Stimulated activated CD8-positive, alpha-beta memory T cell treated with anti-CD3 and anti-CD28 coated beads, Interleukin-15, amount 100 ng/mL, for 4 hours (primary cell): ENCODE results near the gene MROH7.
"Not testable (repeated sequence)": the region's sequence is repeated elsewhere in the genome, so short reads cannot be mapped to it uniquely, and the experiment has no call there.

Source experiments
- DNase-seq, 2 donors: peaks; one replicate each; pipeline ENCODE4 v3.0.0-alpha.2; 2020; ENCODE audit warnings: low read depth in 2 of 2

Gene MROH7

DNA sequence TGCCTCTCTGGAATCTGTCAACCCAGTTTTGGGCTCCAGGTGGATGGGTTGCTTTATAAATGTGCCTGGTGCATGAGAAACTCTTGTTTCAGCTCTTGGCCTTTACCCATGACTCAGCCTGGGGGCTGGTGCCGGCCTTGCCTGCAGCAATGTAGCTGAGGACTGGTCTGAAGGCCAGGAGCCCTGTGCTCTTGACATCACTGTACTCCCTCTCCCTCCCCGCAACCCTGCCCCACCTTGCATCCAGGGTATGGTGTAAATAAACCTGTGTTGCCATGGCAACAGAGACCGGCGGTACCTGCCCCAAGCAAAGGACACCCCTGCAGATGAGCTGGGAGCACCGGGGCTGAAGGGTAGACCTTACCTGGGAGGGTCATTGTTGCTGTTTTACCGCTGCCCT is 31.5 kb upstream of the MROH7 start:
- DNase-seq, result no peak

DNA sequence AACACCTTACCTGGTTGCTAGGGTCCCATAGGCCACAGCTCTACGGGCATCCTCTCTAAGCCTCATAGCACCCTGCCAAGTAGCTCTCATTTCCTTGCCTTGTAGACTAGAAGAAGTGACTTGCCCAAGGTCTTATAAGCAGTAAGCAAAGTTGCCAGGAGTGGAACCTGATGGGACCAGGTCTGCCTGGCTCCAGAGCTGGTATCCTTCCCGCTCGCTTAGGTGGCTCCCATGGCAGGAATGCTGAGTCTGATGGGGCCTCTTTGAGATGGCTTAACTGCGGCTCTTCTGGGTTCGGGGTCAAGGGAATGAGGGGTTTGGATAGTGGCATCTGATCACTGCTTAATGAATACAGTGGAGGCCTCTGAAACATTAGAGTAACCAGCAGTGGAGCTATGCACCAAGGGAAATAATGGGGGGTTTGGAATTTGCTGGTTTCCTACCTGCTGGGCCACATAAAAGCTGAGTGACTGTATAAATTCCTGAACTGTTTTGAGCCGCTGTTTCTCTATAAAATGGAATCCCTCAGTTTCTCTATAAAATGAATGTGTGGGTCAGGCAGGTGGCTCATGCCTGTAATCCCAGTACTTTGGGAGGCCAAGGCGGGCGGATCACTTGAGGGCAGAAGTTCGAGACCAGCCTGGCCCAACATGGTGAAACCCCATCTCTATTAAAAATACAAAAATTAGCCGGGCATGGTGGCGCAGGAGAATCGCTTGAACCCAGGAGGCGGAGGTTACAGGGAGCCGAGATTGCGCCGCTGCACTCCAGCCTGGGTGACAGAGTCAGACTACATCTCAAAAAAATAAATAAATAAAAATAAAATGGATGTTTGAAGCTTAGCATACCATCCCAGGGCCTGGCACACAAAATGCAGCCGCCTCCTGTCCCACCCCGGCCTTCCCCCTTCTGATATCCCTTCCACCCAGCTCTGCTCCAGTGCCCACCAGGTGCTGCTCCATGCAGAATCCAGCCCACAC is 30.7 kb upstream of the MROH7 start:
- no peak for DNase-seq

DNA sequence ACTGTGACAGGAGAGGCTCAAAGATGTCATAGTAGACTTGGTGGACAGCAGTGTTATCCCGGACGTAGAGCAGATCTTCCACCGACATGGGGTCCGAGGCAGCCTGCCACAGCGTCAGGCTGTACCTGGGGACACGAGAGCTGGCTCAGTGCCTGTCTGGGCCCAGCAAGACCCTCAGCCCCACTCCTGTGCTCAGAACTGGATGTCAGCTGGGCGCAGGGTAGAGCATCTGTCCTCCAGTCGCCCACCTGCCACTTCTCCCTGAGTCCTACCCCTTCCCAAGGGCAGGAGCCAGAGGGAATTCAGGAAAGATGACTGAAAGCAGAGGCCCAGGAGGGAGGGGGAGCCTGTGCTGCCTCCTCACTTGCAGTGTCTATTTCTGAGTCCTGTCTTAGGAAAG is 30.0 kb upstream of the MROH7 start:
- DNase-seq, result no peak

DNA sequence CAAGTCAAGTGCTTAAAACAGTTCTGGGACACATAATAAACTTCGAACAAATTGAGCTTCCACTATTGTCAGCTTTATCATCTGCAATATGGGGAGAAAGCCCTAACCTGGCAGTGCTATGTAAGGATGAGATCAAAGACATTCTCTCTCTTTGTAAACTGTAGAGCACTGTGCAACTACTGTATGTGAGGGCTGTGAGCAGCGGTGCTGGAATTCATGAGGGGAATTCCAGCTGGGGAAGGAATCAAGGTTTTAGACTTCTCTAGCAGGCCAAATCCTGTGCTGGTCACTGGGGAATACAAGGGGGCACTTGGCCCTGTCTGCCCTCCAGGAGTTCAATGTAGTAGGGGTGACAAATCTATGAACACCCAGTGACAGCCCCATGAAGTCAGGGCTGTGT is 27.6 kb upstream of the MROH7 start:
- DNase-seq, result no peak

DNA sequence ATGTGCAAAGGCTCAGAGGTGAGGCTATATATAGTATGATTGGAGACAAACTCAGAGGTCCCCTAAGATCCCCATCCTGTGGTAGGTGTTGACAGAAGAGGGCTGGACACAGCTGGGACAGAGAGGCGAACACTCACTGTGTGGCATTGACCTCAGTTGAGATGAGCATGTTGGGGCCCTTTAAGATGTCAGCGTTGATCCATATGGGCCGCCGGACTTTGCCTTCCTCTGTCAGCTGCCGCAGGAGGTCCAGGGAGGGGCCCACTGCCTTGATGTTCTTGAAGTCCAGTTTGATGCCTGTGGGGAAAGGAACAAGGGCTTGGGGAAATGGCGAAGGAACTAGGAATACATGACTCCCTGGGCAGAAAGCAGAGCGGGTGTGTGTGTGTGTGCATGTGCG is 27.0 kb upstream of the MROH7 start:
- no peak for DNase-seq

DNA sequence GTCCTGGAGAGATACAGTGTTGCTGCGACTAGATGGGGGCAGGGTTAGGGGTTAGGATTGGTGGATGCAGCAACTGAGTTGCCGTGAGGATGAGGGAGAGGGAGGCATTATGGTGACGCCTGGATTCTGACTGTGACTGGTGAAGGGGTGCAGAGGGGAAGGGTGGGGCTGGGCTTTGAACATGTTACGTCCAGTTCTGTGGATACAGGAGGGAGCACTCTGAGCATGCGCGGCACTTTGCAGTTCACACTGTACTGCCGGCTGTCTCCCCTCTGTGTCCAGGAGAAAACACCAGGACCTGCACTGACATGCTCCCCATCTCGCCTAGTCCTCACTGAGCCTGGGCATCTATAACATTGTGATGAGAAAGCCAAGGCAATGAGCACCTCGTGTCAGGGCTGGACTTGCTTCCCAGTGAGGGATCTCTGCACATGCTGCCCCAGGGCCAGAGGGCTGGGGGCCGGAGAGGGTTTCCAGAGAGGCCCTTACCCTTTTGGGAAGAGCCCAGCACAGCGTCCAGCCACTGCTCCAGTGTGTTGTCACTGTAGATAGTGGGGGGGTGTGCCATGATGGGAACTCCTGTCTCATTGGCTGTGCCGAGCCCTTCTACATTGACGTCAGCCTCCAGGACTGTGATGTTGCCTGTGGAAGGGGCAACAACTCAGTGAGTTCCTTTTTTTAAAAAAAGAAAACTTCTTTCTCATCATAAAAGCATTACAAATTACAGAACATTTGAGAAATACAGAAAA is 25.9 kb upstream of the MROH7 start:
- no peak for DNase-seq

DNA sequence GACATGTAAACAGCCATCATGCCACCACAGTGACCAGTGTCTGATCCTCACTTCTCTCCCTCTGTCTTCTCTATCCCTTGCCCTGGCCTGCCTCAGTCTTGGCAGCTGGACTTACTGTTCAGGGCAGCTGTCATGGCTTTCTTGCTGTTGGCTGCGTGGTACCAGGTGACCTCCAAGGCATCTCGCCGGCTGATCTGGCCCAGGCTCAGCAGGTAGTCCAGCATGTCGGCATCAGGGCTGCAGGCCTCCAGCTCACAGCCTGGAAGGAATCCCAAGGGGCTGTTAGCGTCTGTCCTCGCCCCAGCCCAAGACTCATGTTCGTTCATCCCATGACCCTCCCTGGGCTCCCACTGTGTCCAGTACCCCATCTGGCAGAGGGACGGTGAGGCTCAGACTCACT is 21.8 kb upstream of the MROH7 start:
- DNase-seq, result no peak

DNA sequence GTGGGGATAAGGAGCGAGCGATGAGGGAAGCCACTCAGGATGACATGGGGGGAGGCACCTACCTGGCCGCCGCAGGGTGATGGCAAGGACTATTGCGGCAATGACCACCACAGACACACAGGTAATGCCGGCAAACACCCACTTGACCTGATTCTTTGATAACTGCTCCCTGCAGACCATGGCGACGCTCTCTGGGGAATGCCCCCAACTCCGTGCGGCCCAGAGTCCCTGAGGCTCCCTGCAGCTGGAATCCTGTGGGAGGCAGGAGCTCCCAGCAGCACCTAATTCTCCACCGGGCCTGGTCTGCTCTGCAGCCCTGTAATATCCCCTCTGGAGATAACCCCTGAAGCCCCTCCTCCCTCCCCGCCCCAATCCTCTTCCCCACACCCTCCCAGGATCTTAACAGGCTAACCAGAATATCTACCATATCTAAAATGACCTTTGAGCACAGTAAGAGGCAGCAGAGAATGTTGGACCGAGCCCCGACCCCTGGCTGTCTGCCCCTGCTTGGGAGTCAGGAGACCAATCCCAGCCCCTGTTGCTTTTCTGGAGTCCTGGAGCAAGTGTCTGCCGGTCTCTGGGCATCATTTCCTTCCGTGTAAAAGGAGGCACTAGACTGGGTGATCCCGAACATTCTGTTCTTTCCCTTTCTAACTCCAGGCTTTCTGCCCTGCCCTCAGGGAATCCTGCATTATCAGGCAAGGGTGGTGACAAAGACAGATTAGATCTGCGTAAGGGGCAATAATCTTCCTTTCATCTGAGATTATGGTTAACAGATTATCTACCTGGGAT is 18.2 kb upstream of the MROH7 start, which contains the start of gene FAM151A:
Gene FAM151A (minus strand): TSS at position 310 of the 792 bp plus-strand sequence. CDS start 130 bp downstream, at position 180.
- no peak for DNase-seq

DNA sequence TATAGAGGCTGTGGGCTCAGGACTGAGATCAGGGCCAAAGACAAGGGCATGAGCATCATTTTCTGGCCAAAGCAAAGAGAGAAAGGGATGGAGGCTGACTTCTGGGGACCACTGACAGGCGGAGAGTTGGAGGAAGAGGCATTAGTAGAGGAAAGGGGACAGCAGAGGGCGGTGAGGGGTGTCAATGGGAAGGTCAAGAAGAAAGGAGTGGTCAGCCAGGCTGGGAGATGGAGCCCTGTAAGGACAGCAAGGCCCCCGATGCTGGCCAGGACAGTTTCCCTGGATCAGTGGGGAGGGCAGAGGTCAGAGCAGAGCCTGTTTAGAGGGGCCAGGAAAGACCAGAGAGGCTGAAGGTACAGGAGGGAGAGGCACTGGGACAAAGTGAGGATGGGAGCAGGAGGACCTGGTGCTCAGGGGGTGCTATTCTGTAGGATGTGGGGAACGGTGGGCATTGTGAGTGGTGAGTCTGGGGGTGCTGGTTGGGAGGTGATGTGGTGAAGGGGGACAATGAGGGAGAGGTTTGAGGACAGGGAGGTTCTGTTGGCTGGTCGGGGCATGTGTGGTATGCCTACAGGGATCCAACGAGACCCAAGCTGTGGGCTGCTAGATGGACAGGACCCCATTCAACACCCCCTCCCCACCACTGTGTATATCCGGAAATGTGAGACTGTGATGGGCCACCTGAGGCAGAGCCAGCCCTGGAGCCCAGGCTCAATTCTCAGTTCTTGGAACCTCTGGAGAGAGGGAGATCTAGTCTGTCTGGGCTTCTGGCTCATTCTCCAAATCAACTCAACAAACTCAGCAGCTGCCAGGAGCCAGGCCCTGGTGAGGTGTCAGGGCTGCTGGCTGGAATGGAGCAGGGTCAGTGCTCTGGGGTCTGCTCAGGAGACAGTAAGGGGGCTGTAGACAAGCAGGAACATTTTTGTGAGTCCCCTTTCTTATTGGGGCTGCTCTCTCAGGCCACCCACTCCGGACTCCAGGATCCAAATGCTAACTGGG is 16.8 kb upstream of the MROH7 start:
- DNase-seq, result no peak

DNA sequence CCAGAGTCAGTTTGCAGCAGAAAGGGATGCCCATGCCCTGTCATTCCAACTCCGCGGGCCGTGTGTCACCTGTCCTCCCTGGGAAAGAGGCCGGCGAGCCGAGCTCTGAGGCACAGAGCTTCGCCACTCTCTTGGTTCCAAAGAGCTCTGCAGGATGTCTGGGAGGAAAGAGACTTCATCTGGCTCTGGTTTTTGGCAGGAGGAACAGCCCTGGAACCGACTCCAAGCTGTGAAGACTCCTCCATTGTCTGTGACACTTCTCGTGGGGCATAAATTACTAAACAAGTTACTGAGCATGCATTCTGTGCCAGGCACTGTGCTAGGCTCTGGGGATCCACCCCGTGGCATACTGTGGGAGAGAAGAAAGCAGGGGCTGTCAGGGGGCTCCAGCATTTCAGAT is 14.4 kb upstream of the MROH7 start:
- DNase-seq, result no peak

DNA sequence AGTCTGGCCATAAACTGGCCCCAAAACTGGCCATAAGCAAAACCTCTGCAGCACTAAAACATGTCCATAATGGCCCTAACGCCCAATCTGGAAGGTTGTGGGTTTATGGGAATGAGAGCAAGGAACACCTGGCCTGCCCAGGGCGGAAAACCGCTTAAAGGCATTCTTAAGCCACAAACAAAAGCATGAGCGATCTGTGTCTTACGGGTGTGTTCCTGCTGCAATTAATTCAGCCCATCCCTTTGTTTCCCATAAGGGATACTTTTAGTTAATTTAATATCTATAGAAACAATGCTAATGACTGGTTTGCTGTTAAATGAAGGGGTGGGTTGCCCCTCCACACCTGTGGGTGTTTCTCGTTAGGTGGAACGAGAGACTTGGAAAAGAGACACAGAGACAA is 5.8 kb upstream of the MROH7 start:
- DNase-seq, result not testable (repeated sequence)

DNA sequence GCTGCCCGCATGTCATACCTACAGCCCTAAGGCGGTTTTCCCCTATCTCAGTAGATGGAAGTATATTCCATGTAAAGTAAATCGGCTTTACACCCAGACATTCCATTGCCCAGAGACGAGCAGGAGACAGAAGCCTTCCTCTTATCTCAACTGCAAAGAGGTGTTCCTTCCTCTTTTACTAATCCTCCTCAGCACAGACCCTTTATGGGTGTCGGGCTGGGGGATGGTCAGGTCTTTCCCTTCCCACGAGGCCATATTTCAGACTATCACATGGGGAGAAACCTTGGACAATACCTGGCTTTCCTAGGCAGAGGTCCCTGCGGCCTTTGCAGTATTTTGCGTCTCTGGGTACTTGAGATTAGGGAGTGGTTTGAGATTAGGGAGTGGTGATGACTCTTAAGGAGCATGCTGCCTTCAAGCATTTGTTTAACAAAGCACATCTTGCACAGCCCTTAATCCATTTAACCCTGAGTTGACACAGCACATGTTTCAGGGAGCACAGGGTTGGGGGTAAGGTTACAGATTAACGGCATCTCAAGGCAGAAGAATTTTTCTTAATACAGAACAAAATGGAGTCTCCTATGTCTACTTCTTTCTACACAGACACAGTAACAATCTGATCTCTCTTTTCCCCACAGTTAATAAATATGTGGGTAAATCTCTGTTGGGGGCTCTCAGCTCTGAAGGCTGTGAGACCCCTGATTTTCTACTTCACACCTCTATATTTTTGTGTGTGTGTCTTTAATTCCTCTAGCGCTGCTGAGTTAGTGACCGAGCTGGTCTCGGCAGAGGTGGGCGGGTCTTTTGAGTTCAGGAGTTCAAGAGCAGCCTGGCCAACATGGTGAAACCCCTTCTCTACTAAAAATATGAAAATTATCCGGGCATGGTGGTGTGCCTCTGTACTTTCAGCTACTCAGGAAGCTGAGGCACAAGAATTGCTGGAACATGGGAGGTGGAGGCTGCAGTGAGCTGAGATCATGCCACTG is 4.8 kb upstream of the MROH7 start:
- DNase-seq, result not testable (repeated sequence)

DNA sequence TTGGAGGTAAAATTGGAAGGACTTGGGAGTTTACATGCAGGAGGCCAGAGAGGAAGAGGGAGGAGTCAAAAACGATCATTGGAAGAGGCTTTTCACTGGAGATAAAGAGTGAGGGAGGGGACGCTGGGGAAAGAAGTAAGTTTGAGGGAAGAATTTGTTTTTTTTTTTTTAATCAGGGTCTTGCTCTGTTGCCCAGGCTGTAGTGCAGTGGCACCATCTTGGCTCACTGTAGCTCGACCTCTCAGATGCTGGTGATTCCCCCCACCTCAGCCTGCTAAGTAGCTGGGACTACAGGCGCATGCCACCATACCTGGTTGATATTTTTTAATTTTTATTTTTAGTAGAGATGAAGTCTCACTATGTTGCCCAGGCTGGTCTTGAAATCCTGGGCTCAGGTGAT is 1.2 kb upstream of the MROH7 start:
- DNase-seq, result no peak

DNA sequence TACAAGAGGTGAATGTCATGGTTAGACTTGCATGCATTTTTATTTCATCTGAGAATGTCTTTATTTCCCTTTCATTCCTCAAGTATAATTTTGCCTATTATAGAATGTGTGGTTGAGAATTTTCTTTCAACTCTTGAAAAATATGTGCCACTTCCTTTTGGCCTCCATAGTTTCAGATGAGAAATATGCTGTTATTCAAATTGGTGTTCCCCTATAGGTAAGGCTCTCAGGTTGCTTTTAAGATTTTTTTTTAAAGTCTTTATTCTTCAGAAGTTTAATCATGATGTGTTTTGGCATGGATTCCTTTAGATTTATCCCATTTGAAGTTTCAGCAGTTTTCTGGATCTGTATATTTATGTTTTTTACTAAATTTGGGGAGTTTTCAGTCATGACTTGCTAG is 2.1 kb downstream of the MROH7 start:
- DNase-seq, result no peak

DNA sequence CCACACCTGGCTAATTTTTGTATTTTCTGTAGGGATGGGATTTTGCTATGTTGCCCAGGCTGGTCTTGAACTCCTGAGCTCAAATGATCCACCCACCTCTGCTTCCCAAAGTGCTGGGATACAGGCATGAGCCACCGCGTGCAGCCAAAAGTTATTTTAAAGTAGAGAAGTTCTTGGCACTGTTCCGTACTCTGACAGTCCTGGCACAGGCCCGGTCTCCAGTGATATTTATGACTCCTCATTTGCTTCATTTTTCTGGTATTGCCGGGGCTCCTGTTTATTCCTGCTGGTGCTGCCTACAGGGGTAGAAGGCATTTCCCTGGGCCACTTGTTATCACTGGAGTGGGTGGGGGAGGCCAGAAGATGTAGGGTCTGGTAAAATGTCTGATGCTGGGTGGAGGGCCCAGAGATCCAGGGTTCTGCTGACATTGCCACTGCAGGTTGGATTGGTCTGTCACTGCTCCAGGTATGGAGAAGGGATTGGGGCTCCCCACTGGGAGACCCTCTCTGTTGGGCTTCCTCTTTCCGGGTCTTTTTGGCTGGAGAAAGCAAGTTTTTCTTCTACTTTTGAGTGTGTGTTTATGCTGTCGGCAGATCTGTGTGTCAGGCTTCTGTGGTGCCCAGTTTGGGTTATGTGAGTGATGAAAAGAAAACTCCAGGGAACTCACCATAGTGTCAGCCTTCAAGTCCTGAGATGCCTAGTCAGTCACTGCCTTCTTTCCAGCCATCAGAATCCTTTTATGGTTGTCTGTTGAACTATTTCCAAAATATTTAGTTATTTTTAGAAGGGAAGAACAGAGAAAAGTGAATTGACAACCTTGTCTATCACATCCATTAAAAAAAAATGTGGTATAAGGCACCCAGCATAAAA is 4.5 kb downstream of the MROH7 start:
- no peak for DNase-seq

DNA sequence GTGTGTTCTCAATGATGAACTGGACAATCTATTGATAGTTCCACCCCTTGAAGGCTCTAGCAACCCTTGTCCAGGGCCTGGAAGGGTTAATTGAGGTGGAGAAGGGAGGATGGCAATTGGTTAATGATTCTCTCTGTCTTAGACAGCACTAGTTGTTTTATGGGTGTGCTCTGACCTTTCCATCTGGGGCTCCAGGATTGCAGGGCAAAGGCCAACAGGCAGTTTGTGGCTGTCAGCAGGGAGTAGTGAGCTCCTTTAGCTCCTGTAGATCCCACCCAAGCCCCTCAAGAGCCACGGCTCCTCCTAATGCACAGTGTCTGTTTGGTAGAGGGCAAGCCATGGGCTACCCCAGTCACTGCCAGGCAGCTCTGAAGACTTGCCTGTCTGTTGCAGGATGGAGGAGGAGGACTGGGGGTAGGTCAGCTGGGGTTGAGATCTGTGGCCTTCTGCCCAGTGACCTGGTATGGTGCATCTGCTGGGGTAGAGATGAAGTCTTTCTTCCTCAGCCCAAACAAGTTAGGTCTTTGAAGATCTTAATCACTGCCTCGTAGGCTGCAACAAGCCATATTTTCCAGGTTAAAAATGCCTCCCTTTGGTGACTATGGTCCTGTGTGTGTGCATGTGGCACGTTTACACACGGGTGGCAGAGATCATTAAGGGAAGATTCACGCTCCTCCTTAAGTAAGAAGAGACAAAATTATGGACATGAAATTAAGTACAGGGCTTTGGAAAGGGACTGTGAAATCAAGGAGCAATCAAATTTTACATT is 7.7 kb downstream of the MROH7 start:
- no peak for DNase-seq

DNA sequence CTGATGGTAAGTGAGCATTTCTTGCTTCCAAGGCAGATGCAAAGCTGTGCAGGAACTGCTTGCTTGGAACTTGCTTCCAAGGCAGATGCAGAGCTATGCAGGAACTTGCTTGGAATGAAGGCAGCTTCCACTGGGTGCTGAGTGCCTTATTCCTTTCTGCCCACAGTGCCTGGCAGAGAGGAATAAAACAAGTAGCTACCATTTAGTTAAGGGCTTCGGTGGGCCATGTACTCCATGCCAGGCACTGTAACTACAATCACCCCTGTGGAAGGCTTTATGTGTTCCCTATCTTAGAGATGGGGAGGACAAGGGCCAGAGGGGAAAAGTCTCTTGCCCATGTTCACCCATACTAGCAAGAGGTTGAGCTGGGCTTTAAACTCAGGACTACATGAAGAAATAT is 8.3 kb downstream of the MROH7 start:
- no peak for DNase-seq

DNA sequence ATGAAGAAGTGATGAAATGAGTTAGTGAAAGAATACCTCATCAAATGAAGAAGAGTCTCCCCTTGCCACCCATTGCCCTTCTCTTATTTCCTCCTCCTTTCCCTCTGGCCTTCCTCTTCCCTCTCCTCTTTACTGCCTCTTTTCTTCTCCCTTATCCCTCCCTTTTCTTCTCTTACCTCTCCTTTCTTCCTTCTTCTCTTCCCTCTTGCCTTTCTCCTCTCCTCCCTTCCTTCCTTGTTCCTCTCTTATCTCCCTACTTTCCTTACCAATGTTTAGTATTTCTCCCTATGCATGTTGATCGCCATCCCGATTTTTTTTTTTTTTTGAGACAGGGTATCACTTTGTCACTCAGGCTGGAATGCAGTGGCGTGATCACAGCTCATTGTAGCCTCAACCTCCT is 8.8 kb downstream of the MROH7 start:
- no peak for DNase-seq
